ENCODE results near the gene ANP32A. TPM values are rescaled to one million over a fixed set of nuclear protein-coding genes. Genes with fewer than 3 reads are reported as not detected.

ANP32A gene
- total RNA-seq, 1 donor from 2014 or later = 222 TPM

GRCh38 chr15:68784206-68784605 is 36.5 kb downstream of the ANP32A start:
- peaks cover 29% of the 10 kb centered on the region for H3K36me3 Mint-ChIP-seq

GRCh38 chr15:68783226-68784058 is 37.3 kb downstream of the ANP32A start:
- H3K27me3 Mint-ChIP-seq = no peaks in the 10 kb centered on the region
- H3K36me3 Mint-ChIP-seq = peaks cover 35% of the 10 kb centered on the region
- H3K4me3 Mint-ChIP-seq = no peak overlapping the region
- H3K27ac Mint-ChIP-seq = peak overlapping the region; percentile 2
- no peaks in the 10 kb centered on the region for H3K9me3 Mint-ChIP-seq
- peaks cover 16% of the 10 kb centered on the region for H3K4me1 Mint-ChIP-seq (ENCODE audit: unreplicated experiment)
- peak; percentile 68 for TF ChIP-seq CTCF (conservative IDR thresholded peaks at IDR 0.05)
- no peak for DNase-seq (ENCODE audit: extremely low spot score, unreplicated experiment)

More at GRCh38 chr15:68784206-68784605, 36.5 kb downstream of the ANP32A start:
- Mint-ChIP-seq H3K27ac (no peak overlapping the region), H3K9me3 (no peaks in the 10 kb centered on the region), H3K4me1 (ENCODE audit: unreplicated experiment) (peaks cover 24% of the 10 kb centered on the region), H3K27me3 (no peaks in the 10 kb centered on the region), H3K4me3 (no peak overlapping the region)
- DNase-seq (ENCODE audit: extremely low spot score, unreplicated experiment) = no peak
- TF ChIP-seq CTCF (conservative IDR thresholded peaks at IDR 0.05) = no peak

GRCh38 chr15:68782589-68783161 is 38.0 kb downstream of the ANP32A start:
- Mint-ChIP-seq H3K27me3 (no peaks in the 10 kb centered on the region), H3K4me3 (no peak overlapping the region), H3K27ac (peak overlapping the region; percentile 2), H3K4me1 (ENCODE audit: unreplicated experiment) (peaks cover 10% of the 10 kb centered on the region), H3K9me3 (no peaks in the 10 kb centered on the region), H3K36me3 (peaks cover 40% of the 10 kb centered on the region)
- no peak for DNase-seq (ENCODE audit: extremely low spot score, unreplicated experiment)
- no peak for TF ChIP-seq CTCF (conservative IDR thresholded peaks at IDR 0.05)

GRCh38 chr15:68781766-68782588 is 38.7 kb downstream of the ANP32A start:
- H3K4me1 Mint-ChIP-seq (ENCODE audit: unreplicated experiment) = peaks cover 3% of the 10 kb centered on the region
- peaks cover 45% of the 10 kb centered on the region for H3K36me3 Mint-ChIP-seq
- no peak for TF ChIP-seq CTCF (conservative IDR thresholded peaks at IDR 0.05)
- DNase-seq (ENCODE audit: extremely low spot score, unreplicated experiment) = no peak
- no peaks in the 10 kb centered on the region for H3K27me3 Mint-ChIP-seq
- H3K9me3 Mint-ChIP-seq = no peaks in the 10 kb centered on the region
- H3K4me3 Mint-ChIP-seq = no peak overlapping the region
- no peak overlapping the region for H3K27ac Mint-ChIP-seq

- H3K27me3 Mint-ChIP-seq = no peaks in the 10 kb centered on the region
- TF ChIP-seq CTCF (conservative IDR thresholded peaks at IDR 0.05) = no peak
- DNase-seq (ENCODE audit: extremely low spot score, unreplicated experiment) = no peak
- no peak overlapping the region for H3K4me3 Mint-ChIP-seq
- no peak overlapping the region for H3K27ac Mint-ChIP-seq
- peaks cover 3% of the 10 kb centered on the region for H3K4me1 Mint-ChIP-seq (ENCODE audit: unreplicated experiment)
- no peaks in the 10 kb centered on the region for H3K9me3 Mint-ChIP-seq
- peaks cover 45% of the 10 kb centered on the region for H3K36me3 Mint-ChIP-seq
Measured at GRCh38 chr15:68781217-68781616, 39.5 kb downstream of the ANP32A start.
